HL-60 (cell line): Measurements from ENCODE around the gene OXNAD1.

Experiments
- DNase-seq, 2 experiments: peaks; one replicate each; pipeline ENCODE4 v3.0.0-alpha.2; 2010 to 2020; ENCODE audit warnings: low read depth in 1 of 2, low spot score in 1 of 2
- H3K27ac ChIP-seq: fragments of 250-450 bp; sonication (Bioruptor Pico); replicated peaks from 2 replicates; pipeline ENCODE4 v1.5.1; 2020; ENCODE audit warnings: mild to moderate bottlenecking, moderate library complexity
- H3K27me3 ChIP-seq: fragments of 250-450 bp; sonication (Bioruptor Pico); 2 replicates; pipeline ENCODE4 v1.5.1; 2021; ENCODE audit warnings: mild to moderate bottlenecking, moderate library complexity; ENCODE audit not compliant: insufficient read depth, poor library complexity, severe bottlenecking
- H3K4me3 ChIP-seq: replicated peaks from 2 replicates; pipeline ENCODE4 v1.5.1; 2011; ENCODE audit warnings: mild to moderate bottlenecking, control low read depth, low read length; ENCODE audit not compliant: insufficient read depth
- CTCF ChIP-seq: IDR thresholded peaks from one replicate; pipeline ENCODE4 v1.5.1; 2011; ENCODE audit warnings: low read length, control low read depth, inconsistent platforms; ENCODE audit not compliant: insufficient read depth
- GABPA ChIP-seq: IDR thresholded peaks from 2 replicates; pipeline ENCODE4 v1.6.1; 2012; ENCODE audit warnings: low read depth
- POLR2AphosphoS5 ChIP-seq: IDR thresholded peaks from 2 replicates; pipeline ENCODE4 v1.6.1; 2012; ENCODE audit warnings: low read depth
- REST ChIP-seq: IDR thresholded peaks from 2 replicates; pipeline ENCODE4 v1.6.1; 2012; ENCODE audit warnings: low read depth; ENCODE audit not compliant: insufficient replicate concordance
- SPI1 ChIP-seq: IDR thresholded peaks from 2 replicates; pipeline ENCODE4 v1.6.1; 2012; ENCODE audit warnings: low read depth, mild to moderate bottlenecking, borderline replicate concordance

The OXNAD1 gene

GRCh38 chr3:16319307-16319706 lies 54.3 kb downstream of the OXNAD1 start:
- TF ChIP-seq GABPA (no peak), REST (no peak), SPI1 (no peak), CTCF (no peak), POLR2AphosphoS5 (no peak)
- Histone ChIP-seq H3K27me3 (no peaks in the 10 kb centered on the region), H3K4me3 (no peak overlapping the region), H3K27ac (no peak overlapping the region)
- no peak for DNase-seq

- Histone ChIP-seq H3K4me3 (no peak overlapping the region), H3K27ac (no peak overlapping the region), H3K27me3 (no peaks in the 10 kb centered on the region)
- TF ChIP-seq POLR2AphosphoS5: no peak
- TF ChIP-seq SPI1: no peak
- TF ChIP-seq REST: no peak
- TF ChIP-seq CTCF: no peak
- TF ChIP-seq GABPA: no peak
- no peak for DNase-seq
These were observed 54.7 kb downstream of the OXNAD1 start for GRCh38 chr3:16319723-16320122.

GRCh38 chr3:16320711-16321110 lies 55.7 kb downstream of the OXNAD1 start:
- Histone ChIP-seq H3K4me3 (no peak overlapping the region), H3K27ac (no peak overlapping the region), H3K27me3 (no peaks in the 10 kb centered on the region)
- DNase-seq: no peak
- TF ChIP-seq SPI1: no peak
- TF ChIP-seq POLR2AphosphoS5: no peak
- TF ChIP-seq REST: no peak
- no peak for TF ChIP-seq GABPA
- no peak for TF ChIP-seq CTCF
